GM23338 (cell line): ENCODE measurements around the gene NRG3. TPM values are rescaled to one million over a fixed set of nuclear protein-coding genes. Genes with fewer than 3 reads are reported as not detected.

Experiments used
- ATAC-seq: fragments of 200-7000 bp; cut with Tn5 transposase; 3 replicates; pipeline ENCODE4 v1.9.1; 2020
- DNase-seq: peaks from one replicate; pipeline ENCODE4 v3.0.0-alpha.2; 2015; ENCODE audit warnings: low spot score
- H2AFZ ChIP-seq: fragments of 200-600 bp; sonication (generic); 2 replicates; pipeline ENCODE4 v1.8.0; 2016; ENCODE audit warnings: antibody characterized with exemption, mild to moderate bottlenecking, moderate library complexity
- H3F3A ChIP-seq: fragments of 200-600 bp; sonication (generic); replicated peaks from 2 replicates; pipeline ENCODE4 v1.8.0; 2017; ENCODE audit warnings: antibody characterized with exemption, mixed run types, low read depth
- H3K27ac ChIP-seq: fragments of 200-600 bp; sonication (generic); 2 replicates; pipeline ENCODE4 v1.6.1; 2016; ENCODE audit warnings: low read depth
- H3K27me3 ChIP-seq: fragments of 200-600 bp; sonication (generic); 2 replicates; pipeline ENCODE4 v1.8.0; 2016; ENCODE audit warnings: mild to moderate bottlenecking, mixed run types, moderate library complexity; ENCODE audit not compliant: insufficient read depth
- H3K36me3 ChIP-seq: fragments of 200-600 bp; sonication (generic); 2 replicates; pipeline ENCODE4 v1.8.0; 2016; ENCODE audit warnings: mild to moderate bottlenecking; ENCODE audit not compliant: insufficient read depth
- H3K4me1 ChIP-seq: fragments of 200-600 bp; sonication (generic); 2 replicates; pipeline ENCODE4 v1.8.0; 2016; ENCODE audit warnings: mild to moderate bottlenecking, moderate library complexity; ENCODE audit not compliant: insufficient read depth
- H3K4me2 ChIP-seq: fragments of 200-600 bp; sonication (generic); 2 replicates; pipeline ENCODE4 v1.7.1; 2017; ENCODE audit warnings: mixed run types
- H3K4me3 ChIP-seq: fragments of 200-600 bp; sonication (generic); 2 replicates; pipeline ENCODE4 v1.6.1; 2016; ENCODE audit warnings: mixed run types
- H3K79me2 ChIP-seq: fragments of 200-600 bp; sonication (generic); replicated peaks from 2 replicates; pipeline ENCODE4 v1.8.0; 2017; ENCODE audit warnings: mild to moderate bottlenecking; ENCODE audit not compliant: insufficient read depth
- H3K9me2 ChIP-seq: fragments of 200-600 bp; sonication (generic); 2 replicates; pipeline ENCODE4 v1.8.0; 2017; ENCODE audit not compliant: insufficient read depth
- H4K20me1 ChIP-seq: fragments of 200-600 bp; sonication (generic); replicated peaks from 2 replicates; pipeline ENCODE4 v1.8.0; 2017; ENCODE audit warnings: mild to moderate bottlenecking; ENCODE audit not compliant: insufficient read depth
- H3K27ac Mint-ChIP-seq: 2 replicates; pipeline ENCODE4 v1.8.0; 2020; ENCODE audit warnings: inconsistent platforms, mild to moderate bottlenecking, moderate library complexity, mixed read lengths
- H3K27me3 Mint-ChIP-seq: 3 replicates; pipeline ENCODE4 v1.8.0; 2022; ENCODE audit warnings: low read depth, mild to moderate bottlenecking, moderate library complexity, mixed read lengths, inconsistent platforms; ENCODE audit not compliant: insufficient read depth, poor library complexity
- H3K36me3 Mint-ChIP-seq: 3 replicates; pipeline ENCODE4 v1.8.0; 2021; ENCODE audit warnings: low read depth, mild to moderate bottlenecking, inconsistent platforms, moderate library complexity, mixed read lengths
- H3K4me1 Mint-ChIP-seq: 3 replicates; pipeline ENCODE4 v1.8.0; 2020; ENCODE audit warnings: mild to moderate bottlenecking, inconsistent platforms, mixed read lengths
- H3K4me3 Mint-ChIP-seq: 3 replicates; pipeline ENCODE4 v1.8.0; 2021; ENCODE audit warnings: moderate library complexity, mild to moderate bottlenecking, inconsistent platforms, mixed read lengths
- H3K9me3 Mint-ChIP-seq: 3 replicates; pipeline ENCODE4 v1.8.0; 2020; ENCODE audit warnings: moderate library complexity, mild to moderate bottlenecking, inconsistent platforms, mixed read lengths
- ZNF114 ChIP-seq: fragments of 250-450 bp; sonication (Bioruptor Pico); IDR thresholded peaks from 2 replicates; pipeline ENCODE4 v1.5.0; 2020; ENCODE audit warnings: mild to moderate bottlenecking, moderate library complexity
- ZNF462 ChIP-seq: fragments of 250-450 bp; sonication (Bioruptor Pico); IDR thresholded peaks from 2 replicates; pipeline ENCODE4 v1.5.0; 2020; ENCODE audit warnings: mild to moderate bottlenecking, moderate library complexity
- polyA plus RNA-seq: library from polyadenylated mRNA; unstranded; fragments of >200 nt; fragmentation: Nextera tagmentation; extraction: Ambion mirVana; gene quantifications from 2 replicates; pipeline ENCODE4 v1.2.1, GENCODE V29; 2016
- total RNA-seq: library from RNA; depleted of rRNA; stranded (reverse); fragments of >200 nt; shearing (Covaris generic); gene quantifications from 2 replicates; pipeline ENCODE4 v1.2.3, GENCODE V29; 2014

NRG3 gene
- total and polyA plus RNA-seq, 2 experiments from 2014 or later = 1.9 to 3.9 TPM

GRCh38 chr10:82440775-82441174 lies 565.8 kb downstream of the NRG3 start:
- H3K4me1 Mint-ChIP-seq = peaks cover 2% of the 10 kb centered on the region; the same call in 1 of the 3 replicates
- Histone ChIP-seq H3K79me2 (no peaks in the 10 kb centered on the region), H3K4me3 (no peak overlapping the region), H3K9me2 (peaks cover 4% of the 10 kb centered on the region; the same call in 1 of the 2 replicates), H3F3A (no peaks in the 10 kb centered on the region), H3K27ac (no peak overlapping the region), H3K4me1 (no peaks in the 10 kb centered on the region), H3K36me3 (no peaks in the 10 kb centered on the region), H3K27me3 (no peaks in the 10 kb centered on the region), H3K4me2 (no peak overlapping the region), H4K20me1 (no peaks in the 10 kb centered on the region), H2AFZ (no peak overlapping the region)
- H3K36me3 Mint-ChIP-seq = no peaks in the 10 kb centered on the region
- DNase-seq = no peak
- no peaks in the 10 kb centered on the region for H3K9me3 Mint-ChIP-seq
- no peak for ATAC-seq
- H3K27me3 Mint-ChIP-seq = no peaks in the 10 kb centered on the region
- H3K4me3 Mint-ChIP-seq = no peak overlapping the region
- no peak overlapping the region for H3K27ac Mint-ChIP-seq
- TF ChIP-seq ZNF462 (CRISPR knock-in tag) = no peak

GRCh38 chr10:82452046-82452445 lies 577.1 kb downstream of the NRG3 start:
- Mint-ChIP-seq H3K27ac (no peak overlapping the region), H3K4me3 (no peak overlapping the region), H3K4me1 (no peaks in the 10 kb centered on the region), H3K27me3 (no peaks in the 10 kb centered on the region), H3K36me3 (no peaks in the 10 kb centered on the region), H3K9me3 (no peaks in the 10 kb centered on the region)
- Histone ChIP-seq H3K4me3 (no peak overlapping the region), H3K36me3 (no peaks in the 10 kb centered on the region), H3K27me3 (no peaks in the 10 kb centered on the region), H3K27ac (no peak overlapping the region), H4K20me1 (no peaks in the 10 kb centered on the region), H3F3A (no peaks in the 10 kb centered on the region), H3K4me1 (no peaks in the 10 kb centered on the region), H3K79me2 (no peaks in the 10 kb centered on the region), H3K4me2 (no peak overlapping the region), H2AFZ (no peak overlapping the region), H3K9me2 (no peaks in the 10 kb centered on the region)
- TF ChIP-seq ZNF114 (CRISPR knock-in tag) = no peak
- no peak for DNase-seq
- ATAC-seq = no peak
